ENCODE measurements around the gene CNOT3.
"Not testable (repeated sequence)": the region's sequence is repeated elsewhere in the genome, so short reads cannot be mapped to it uniquely, and the experiment has no call there.

Gene CNOT3

DNA sequence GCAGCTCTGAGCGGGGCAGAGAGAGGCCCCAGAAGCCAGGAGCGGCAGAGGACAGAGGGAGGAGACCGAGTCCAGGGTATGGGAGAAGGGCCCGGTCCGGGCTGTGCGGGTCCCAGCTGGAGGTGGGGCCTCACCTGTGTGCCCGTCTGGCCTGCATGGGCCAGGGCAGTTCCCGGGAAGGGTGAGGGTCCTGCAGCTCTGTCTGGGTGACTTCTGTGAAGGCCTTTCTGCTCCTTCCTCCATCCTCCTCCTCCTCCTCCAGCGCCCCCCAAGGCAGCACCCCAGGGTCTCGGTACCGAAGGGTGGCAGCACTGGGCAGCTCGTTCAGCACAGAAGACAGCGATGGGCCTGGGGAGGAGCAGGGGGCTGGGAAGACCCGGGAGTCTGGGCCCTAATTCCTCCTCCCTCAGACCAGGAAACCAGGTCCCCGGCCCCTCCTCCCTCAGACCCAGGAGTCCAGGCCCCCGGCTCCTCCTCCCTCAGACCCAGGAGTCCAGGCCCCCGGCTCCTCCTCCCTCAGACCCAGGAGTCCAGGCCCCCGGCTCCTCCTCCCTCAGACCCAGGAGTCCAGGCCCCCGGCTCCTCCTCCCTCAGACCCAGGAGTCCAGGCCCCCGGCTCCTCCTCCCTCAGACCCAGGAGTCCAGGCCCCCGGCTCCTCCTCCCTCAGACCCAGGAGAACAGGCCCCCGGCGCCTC, 34.3 kb downstream of the CNOT3 start:
- not testable (repeated sequence) for DNase-seq (ENCODE audit: low spot score)

DNA sequence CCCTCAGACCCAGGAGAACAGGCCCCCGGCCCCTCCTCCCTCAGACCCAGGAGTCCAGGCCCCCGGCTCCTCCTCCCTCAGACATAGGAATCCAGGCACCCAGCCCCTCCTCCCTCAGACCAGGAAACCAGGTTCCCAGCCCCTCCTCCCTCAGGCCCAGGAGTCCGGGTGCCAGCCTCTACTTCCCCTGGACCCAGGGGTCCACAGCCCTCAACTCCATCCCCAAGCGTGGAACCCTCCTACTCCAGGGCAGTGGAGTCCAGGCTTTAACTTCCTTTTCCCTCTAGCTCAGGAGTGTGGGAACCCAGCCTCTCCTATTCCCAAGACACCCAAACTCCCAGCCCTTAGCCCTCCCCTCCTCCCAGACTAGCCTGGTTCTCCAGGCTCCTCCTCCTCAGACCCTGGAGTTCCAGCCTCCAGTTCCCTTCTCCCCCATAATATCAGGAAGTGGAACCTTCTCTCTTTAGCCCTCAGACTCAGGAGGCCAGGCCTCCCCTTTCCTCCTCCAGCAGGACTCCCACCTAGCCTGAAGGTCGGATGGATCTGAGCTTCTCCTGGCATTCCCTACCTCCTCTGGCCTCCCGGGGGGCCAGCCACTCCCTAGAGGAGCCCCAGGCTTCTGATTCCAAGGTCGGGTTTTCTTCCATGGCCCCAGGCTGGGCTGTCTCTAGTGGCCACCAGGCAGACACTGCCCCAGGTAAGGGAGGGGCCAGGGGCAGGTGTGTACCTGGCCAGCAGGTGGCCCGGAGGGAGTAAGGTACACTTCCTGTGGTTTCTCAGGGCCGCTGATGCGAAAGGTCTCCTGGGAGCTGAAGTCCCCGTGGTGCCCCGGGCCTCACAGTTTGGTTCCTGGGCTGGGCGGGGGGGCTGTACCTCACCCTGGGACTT, 35.2 kb downstream of the CNOT3 start, which contains the start of gene TMC4:
TSS of gene TMC4 (minus strand) at position 690 of the 888 bp plus-strand sequence. CDS start at position 647, 43 bp downstream.
- DNase-seq (ENCODE audit: low spot score) = peak; percentile 84

GRCh38 chr19:54173359-54173699, 35.8 kb downstream of the CNOT3 start:
- no peak for DNase-seq (ENCODE audit: low spot score)

DNA sequence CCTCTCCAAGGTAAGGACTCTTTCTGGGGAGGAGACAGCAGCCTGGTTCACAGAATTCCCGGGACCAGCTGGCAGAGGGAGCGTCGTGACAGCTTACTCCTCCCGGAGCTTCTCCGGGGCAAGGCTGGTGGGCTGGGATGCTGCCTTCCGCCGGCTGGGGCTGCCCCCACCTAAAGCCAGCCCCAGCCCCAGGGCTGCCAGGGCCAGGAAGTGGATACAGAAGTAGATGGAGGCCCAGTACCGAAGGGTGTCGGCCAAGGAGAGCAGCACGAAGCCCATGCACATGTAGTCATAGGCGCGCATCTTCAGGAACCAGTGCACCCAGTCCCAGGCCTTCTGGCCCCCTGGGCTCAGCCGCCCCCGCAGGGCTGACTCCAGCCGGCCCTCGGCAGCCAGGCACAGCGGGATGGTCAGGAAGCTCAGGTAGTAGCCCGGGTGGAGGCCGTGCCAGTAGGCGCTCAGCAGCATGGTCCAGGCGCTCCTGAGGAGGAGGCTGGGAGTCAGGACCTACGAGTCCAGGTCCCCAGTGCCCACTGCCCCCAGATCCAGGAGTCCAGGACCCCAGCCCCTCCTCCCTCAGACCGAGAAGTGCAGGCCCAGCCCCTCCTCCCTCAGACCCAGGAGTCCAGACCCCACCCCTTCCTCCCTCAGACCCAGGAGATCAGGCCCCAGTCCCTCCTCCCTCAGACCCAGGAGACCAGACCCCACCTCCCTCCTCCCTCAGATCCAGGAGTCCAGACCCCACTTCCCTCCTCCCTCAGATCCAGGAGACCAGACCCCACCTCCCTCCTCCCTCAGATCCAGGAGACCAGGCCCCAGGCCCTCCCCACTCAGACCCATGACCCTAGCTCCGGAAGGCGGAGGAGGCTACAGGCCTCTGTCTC, 36.6 kb downstream of the CNOT3 start:
- no peak for DNase-seq (ENCODE audit: low spot score)

GRCh38 chr19:54178581-54179261, 41.2 kb downstream of the CNOT3 start:
- peak; percentile 66 for DNase-seq (ENCODE audit: low spot score)

- no peak for DNase-seq (ENCODE audit: low spot score)
These were observed 41.8 kb downstream of the CNOT3 start for GRCh38 chr19:54179262-54179852.

DNA sequence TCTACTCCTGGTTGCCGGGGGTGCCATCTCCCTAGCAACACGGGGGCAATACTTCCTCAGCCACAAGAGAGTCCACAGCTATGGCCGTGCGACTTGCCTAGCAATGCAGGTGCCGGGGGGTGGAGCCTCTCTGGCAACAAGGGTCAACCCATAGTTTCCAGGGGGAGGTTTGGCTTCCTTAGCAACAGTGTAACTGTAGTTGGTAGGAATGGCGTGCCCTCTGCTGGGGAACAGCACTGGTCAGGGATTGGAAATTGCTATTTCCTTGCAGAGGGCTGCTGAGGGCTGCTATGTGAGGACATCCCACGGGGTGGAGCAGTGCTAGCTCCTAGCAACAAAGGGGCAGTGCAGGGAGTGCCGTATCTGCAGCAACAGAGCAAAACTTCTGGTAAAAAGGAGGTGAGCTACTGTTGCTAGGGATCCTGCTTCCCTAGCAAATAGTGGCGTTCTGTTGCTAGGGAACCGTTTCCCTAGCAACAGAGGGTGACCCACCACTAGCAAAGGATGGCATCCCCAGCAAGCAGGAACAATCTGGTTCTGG, 42.4 kb downstream of the CNOT3 start:
- peak; percentile 77 for DNase-seq (ENCODE audit: low spot score)

- no peak for DNase-seq (ENCODE audit: low spot score)
These were observed 43.1 kb downstream of the CNOT3 start for GRCh38 chr19:54180691-54181091.

DNA sequence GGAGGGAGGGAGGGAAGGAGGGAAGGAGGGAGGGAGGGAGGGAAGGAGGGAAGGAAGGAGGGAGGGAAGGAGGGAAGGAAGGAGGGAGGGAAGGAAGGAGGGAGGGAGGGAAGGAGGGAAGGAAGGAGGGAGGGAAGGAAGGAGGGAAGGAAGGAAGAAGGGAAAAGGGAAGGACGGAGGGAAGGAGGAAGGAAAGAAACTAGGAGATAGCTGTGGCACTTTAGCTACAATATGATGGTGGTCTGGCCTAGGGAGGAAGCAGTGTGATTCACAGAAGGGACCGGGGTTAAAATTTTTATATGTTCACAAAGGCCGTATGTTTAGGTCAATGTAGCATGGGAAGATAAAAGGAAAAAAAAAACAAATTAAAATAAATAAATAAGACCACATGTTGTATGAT, 44.3 kb downstream of the CNOT3 start:
- not testable (repeated sequence) for DNase-seq (ENCODE audit: low spot score)

- no peak for DNase-seq (ENCODE audit: low spot score)
These were observed 45.9 kb downstream of the CNOT3 start for GRCh38 chr19:54183431-54183830.

DNA sequence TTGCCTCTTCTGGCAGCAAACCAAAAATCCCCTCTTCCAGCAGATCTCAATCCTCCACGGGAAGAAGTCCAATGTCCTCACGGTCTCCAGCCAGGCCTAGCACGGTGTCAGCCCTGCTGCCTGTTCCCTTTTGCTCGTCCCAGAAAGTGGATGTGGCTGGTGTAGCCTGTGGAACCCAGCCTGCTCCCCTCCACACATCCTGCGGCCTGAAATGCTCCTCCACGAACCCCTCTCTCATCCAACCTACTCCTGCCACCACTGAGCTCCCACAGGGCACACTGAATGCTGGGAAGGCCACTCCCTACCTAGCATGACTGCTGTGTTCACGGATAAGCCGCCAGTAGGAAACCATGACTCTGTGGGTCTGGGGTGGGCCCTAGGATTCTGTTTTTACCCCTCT, 48.8 kb downstream of the CNOT3 start:
- no peak for DNase-seq (ENCODE audit: low spot score)

- no peak for DNase-seq (ENCODE audit: low spot score)
These were observed 49.4 kb downstream of the CNOT3 start for GRCh38 chr19:54186934-54187381.

DNA sequence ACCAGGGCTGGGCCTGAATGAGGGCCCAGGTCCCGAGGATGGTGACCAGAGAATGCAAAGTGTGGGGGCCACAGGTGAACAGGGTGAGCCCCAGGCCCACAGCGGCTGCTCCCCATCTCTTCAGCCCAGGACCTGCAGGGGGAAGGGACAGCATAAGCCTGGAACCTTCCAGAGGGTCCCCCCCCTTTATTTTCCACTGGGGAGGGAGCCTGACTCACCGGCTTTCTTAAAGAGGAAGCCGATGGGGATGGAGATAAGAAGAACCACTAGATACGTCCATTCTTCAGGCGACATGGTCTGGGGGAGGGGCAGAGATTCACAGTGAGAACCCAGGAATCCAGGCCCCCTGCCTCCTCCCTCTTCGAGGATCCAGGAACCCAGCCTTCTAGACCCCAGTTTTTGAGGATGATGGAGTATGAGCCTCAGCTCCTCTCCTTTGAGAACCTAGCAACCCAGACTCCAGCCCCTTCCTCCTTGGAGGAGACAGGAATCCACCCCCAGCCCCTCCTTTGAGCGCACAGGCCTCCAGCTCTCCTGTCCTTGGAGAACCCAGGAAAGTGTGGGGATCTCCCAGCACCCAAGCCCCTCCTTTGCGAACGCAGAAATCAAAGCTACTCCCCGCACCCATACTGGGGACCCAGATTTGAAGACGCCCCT, 50.8 kb downstream of the CNOT3 start:
- DNase-seq (ENCODE audit: low spot score) = no peak

- DNase-seq (ENCODE audit: low spot score) = peak; percentile 90
These were observed 51.7 kb downstream of the CNOT3 start, which contains the start of gene MBOAT7 for GRCh38 chr19:54189145-54189734. MBOAT7 (minus strand) TSS chr19:54189580; CDS start chr19:54188508, 1,072 bp downstream.

DNA sequence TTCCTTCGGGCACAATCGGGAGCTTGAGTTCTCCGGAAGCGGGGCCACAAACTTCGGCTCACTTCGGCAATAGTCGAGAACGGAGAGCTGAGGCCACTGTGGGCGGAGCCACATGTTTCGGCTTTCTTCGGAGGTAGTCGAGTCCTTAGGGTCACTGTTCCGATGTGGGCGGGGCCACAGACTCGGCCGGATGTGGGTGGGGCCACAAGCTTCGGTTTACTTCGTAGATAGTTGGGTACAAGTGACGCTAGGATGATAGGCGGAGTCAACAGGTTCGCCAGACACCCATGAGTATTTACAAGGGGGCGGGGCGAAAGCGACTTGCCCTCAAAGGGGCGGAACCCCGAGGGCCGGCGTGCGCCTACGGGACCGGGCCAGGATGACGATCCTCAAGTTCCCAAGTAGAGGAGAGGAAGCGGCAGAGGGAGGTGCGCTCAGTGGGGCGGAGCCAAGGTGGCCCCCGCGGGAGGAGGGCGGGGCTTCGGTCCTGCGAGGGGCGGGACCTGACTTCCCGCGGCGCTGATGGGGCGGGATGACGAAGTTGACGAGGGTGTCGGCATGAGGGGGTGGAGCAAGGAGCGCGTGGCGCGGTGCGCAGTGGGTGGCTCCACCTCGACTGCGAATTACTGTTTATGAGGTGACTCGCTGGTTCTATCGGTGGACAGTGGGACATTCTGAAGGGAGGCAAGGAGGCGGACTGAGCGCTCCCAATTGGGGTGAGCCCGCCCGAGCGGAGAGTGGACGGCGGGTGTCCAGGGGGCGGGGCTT, 52.4 kb downstream of the CNOT3 start:
- no peak for DNase-seq (ENCODE audit: low spot score)

DNA sequence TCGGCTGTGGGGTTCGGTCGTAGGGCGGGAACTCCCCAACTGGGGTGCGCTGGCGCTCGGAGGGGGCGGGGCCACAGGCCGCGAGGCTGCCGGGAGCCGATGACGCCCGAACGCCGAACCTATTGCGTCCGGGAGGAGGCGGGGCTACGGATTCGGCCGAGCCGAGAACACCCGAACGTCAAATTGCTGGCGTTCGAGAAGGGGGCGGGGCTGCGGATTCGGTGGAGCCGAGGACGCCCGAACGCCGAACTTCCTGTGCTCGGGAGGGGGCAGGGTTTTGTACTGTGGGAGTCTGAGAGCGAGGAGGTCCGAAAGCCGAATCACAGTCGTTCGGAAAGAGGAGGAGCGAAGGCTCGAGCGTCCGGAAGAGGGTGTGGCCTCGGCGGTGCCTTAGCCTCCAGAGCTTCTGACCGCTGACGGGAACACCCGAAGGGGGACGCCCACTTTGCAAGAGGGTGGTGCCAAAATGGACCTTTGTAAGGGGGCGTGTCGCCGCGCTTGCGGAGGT, 53.0 kb downstream of the CNOT3 start:
- DNase-seq (ENCODE audit: low spot score) = peak; percentile 69

GRCh38 chr19:54191011-54191810, 53.6 kb downstream of the CNOT3 start, which contains the start of gene TSEN34:
TSEN34 (plus strand) TSS chr19:54191308; CDS start chr19:54191365, 57 bp downstream.
- peak; percentile 70 for DNase-seq (ENCODE audit: low spot score)
